GM23338 (cell line): ENCODE results near the gene LARGE1. TPM values are rescaled to one million over a fixed set of nuclear protein-coding genes. Genes with fewer than 3 reads are reported as not detected.

ENCODE experiments used
- ATAC-seq: fragments of 200-7000 bp; cut with Tn5 transposase; 3 replicates; pipeline ENCODE4 v1.9.1; 2020
- DNase-seq: peaks from one replicate; pipeline ENCODE4 v3.0.0-alpha.2; 2015; ENCODE audit warnings: low spot score
- H2AFZ ChIP-seq: fragments of 200-600 bp; sonication (generic); 2 replicates; pipeline ENCODE4 v1.8.0; 2016; ENCODE audit warnings: antibody characterized with exemption, mild to moderate bottlenecking, moderate library complexity
- H3F3A ChIP-seq: fragments of 200-600 bp; sonication (generic); replicated peaks from 2 replicates; pipeline ENCODE4 v1.8.0; 2017; ENCODE audit warnings: antibody characterized with exemption, mixed run types, low read depth
- H3K27ac ChIP-seq: fragments of 200-600 bp; sonication (generic); 2 replicates; pipeline ENCODE4 v1.6.1; 2016; ENCODE audit warnings: low read depth
- H3K27me3 ChIP-seq: fragments of 200-600 bp; sonication (generic); 2 replicates; pipeline ENCODE4 v1.8.0; 2016; ENCODE audit warnings: mild to moderate bottlenecking, mixed run types, moderate library complexity; ENCODE audit not compliant: insufficient read depth
- H3K36me3 ChIP-seq: fragments of 200-600 bp; sonication (generic); 2 replicates; pipeline ENCODE4 v1.8.0; 2016; ENCODE audit warnings: mild to moderate bottlenecking; ENCODE audit not compliant: insufficient read depth
- H3K4me1 ChIP-seq: fragments of 200-600 bp; sonication (generic); 2 replicates; pipeline ENCODE4 v1.8.0; 2016; ENCODE audit warnings: mild to moderate bottlenecking, moderate library complexity; ENCODE audit not compliant: insufficient read depth
- H3K4me2 ChIP-seq: fragments of 200-600 bp; sonication (generic); 2 replicates; pipeline ENCODE4 v1.7.1; 2017; ENCODE audit warnings: mixed run types
- H3K4me3 ChIP-seq: fragments of 200-600 bp; sonication (generic); 2 replicates; pipeline ENCODE4 v1.6.1; 2016; ENCODE audit warnings: mixed run types
- H3K79me2 ChIP-seq: fragments of 200-600 bp; sonication (generic); replicated peaks from 2 replicates; pipeline ENCODE4 v1.8.0; 2017; ENCODE audit warnings: mild to moderate bottlenecking; ENCODE audit not compliant: insufficient read depth
- H3K9me2 ChIP-seq: fragments of 200-600 bp; sonication (generic); 2 replicates; pipeline ENCODE4 v1.8.0; 2017; ENCODE audit not compliant: insufficient read depth
- H4K20me1 ChIP-seq: fragments of 200-600 bp; sonication (generic); replicated peaks from 2 replicates; pipeline ENCODE4 v1.8.0; 2017; ENCODE audit warnings: mild to moderate bottlenecking; ENCODE audit not compliant: insufficient read depth
- H3K27ac Mint-ChIP-seq: 2 replicates; pipeline ENCODE4 v1.8.0; 2020; ENCODE audit warnings: inconsistent platforms, mild to moderate bottlenecking, moderate library complexity, mixed read lengths
- H3K27me3 Mint-ChIP-seq: 3 replicates; pipeline ENCODE4 v1.8.0; 2022; ENCODE audit warnings: low read depth, mild to moderate bottlenecking, moderate library complexity, mixed read lengths, inconsistent platforms; ENCODE audit not compliant: insufficient read depth, poor library complexity
- H3K36me3 Mint-ChIP-seq: 3 replicates; pipeline ENCODE4 v1.8.0; 2021; ENCODE audit warnings: low read depth, mild to moderate bottlenecking, inconsistent platforms, moderate library complexity, mixed read lengths
- H3K4me1 Mint-ChIP-seq: 3 replicates; pipeline ENCODE4 v1.8.0; 2020; ENCODE audit warnings: mild to moderate bottlenecking, inconsistent platforms, mixed read lengths
- H3K4me3 Mint-ChIP-seq: 3 replicates; pipeline ENCODE4 v1.8.0; 2021; ENCODE audit warnings: moderate library complexity, mild to moderate bottlenecking, inconsistent platforms, mixed read lengths
- H3K9me3 Mint-ChIP-seq: 3 replicates; pipeline ENCODE4 v1.8.0; 2020; ENCODE audit warnings: moderate library complexity, mild to moderate bottlenecking, inconsistent platforms, mixed read lengths
- CREB1 ChIP-seq: fragments of 250-450 bp; sonication (Bioruptor Pico); IDR thresholded peaks from 2 replicates; pipeline ENCODE4 v1.5.0; 2020; ENCODE audit warnings: low read depth, mild to moderate bottlenecking, moderate library complexity
- EZH2 ChIP-seq: fragments of 200-600 bp; sonication (generic); IDR thresholded peaks from one replicate; pipeline ENCODE4 v1.8.0; 2017; ENCODE audit warnings: antibody characterized with exemption, mild to moderate bottlenecking, low read depth; ENCODE audit not compliant: unreplicated experiment
- EZH2phosphoT487 ChIP-seq: fragments of 200-600 bp; sonication (generic); IDR thresholded peaks from one replicate; pipeline ENCODE4 v1.8.1; 2018; ENCODE audit warnings: antibody characterized with exemption; ENCODE audit not compliant: unreplicated experiment
- JUNB ChIP-seq: IDR thresholded peaks from one replicate; pipeline ENCODE4 v1.6.1; 2016; ENCODE audit warnings: antibody characterized with exemption; ENCODE audit not compliant: unreplicated experiment
- NANOG ChIP-seq: IDR thresholded peaks from 2 replicates; pipeline ENCODE4 v1.6.1; 2016; ENCODE audit warnings: antibody characterized with exemption, borderline replicate concordance
- POLR2AphosphoS5 ChIP-seq: IDR thresholded peaks from 2 replicates; pipeline ENCODE4 v1.6.1; 2016; ENCODE audit warnings: antibody characterized with exemption, low read depth
- STAT1 ChIP-seq: IDR thresholded peaks from one replicate; pipeline ENCODE4 v1.6.1; 2016; ENCODE audit warnings: antibody characterized with exemption; ENCODE audit not compliant: unreplicated experiment
- ZNF114 ChIP-seq: fragments of 250-450 bp; sonication (Bioruptor Pico); IDR thresholded peaks from 2 replicates; pipeline ENCODE4 v1.5.0; 2020; ENCODE audit warnings: mild to moderate bottlenecking, moderate library complexity
- ZNF331 ChIP-seq: fragments of 250-450 bp; sonication (Bioruptor Pico); IDR thresholded peaks from 2 replicates; pipeline ENCODE4 v1.5.0; 2020; ENCODE audit warnings: low read depth, mild to moderate bottlenecking, moderate library complexity
- polyA plus RNA-seq: library from polyadenylated mRNA; unstranded; fragments of >200 nt; fragmentation: Nextera tagmentation; extraction: Ambion mirVana; gene quantifications from 2 replicates; pipeline ENCODE4 v1.2.1, GENCODE V29; 2016
- total RNA-seq: library from RNA; depleted of rRNA; stranded (reverse); fragments of >200 nt; shearing (Covaris generic); gene quantifications from 2 replicates; pipeline ENCODE4 v1.2.3, GENCODE V29; 2014
- TF ChIP-seq, protein P1 (sequence below): fragments of 250-450 bp; sonication (Bioruptor Pico); IDR thresholded peaks from 2 replicates; pipeline ENCODE4 v1.5.0; 2020; ENCODE audit warnings: mild to moderate bottlenecking, moderate library complexity
- TF ChIP-seq, protein P2 (sequence below): IDR thresholded peaks from one replicate; pipeline ENCODE4 v1.6.1; 2018; ENCODE audit warnings: antibody characterized with exemption; ENCODE audit not compliant: unreplicated experiment
- TF ChIP-seq, protein P3 (sequence below), 2 experiments: fragments of 200-600 bp in 1 of 2; sonication (generic) in 1 of 2; conservative IDR thresholded peaks; 2 replicates each; pipeline versions ENCODE4 v1.5.1 to v1.6.1; 2016 to 2017; ENCODE audit warnings: antibody characterized with exemption in 2 of 2, low read depth in 2 of 2, mild to moderate bottlenecking in 2 of 2, moderate library complexity in 1 of 2
- TF ChIP-seq, protein P4 (sequence below): IDR thresholded peaks from 2 replicates; pipeline ENCODE4 v1.6.1; 2016; ENCODE audit warnings: antibody characterized with exemption

The LARGE1 gene
- total and polyA plus RNA-seq, 2 experiments from 2014 or later = 12.8 to 75.6 TPM

DNA sequence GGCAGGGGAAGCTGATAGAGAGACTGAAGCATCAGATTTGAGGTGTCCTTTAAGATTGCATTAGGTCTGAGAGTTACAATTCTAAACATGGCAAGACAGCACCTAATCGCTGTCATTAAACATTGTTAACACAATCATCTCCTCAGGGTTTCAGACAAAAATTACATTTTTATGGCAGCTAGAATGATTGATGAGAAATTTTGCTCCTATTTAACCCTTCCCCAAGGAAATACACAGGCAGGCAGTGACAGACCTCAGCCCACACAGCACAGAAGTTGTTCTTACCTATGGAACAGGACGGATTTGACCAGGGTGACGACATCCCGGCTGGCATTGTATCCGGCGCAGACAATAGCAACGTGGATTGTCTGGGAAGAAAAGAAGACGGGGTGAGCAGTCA lies 294.3 kb downstream of the LARGE1 start:
- Histone ChIP-seq H3F3A (no peaks in the 10 kb centered on the region), H3K4me3 (no peak overlapping the region), H3K27me3 (no peaks in the 10 kb centered on the region), H3K4me1 (0 out of 2 replicates have a peak, but pooled peaks cover under 1% of the 10 kb centered on the region), H4K20me1 (peaks cover 5% of the 10 kb centered on the region; the same call in 1 of the 2 replicates), H3K79me2 (peaks cover 7% of the 10 kb centered on the region), H2AFZ (no peak overlapping the region), H3K36me3 (peaks cover 5% of the 10 kb centered on the region; the same call in 1 of the 2 replicates), H3K9me2 (peaks cover 10% of the 10 kb centered on the region), H3K27ac (no peak overlapping the region), H3K4me2 (no peak overlapping the region)
- no peak overlapping the region for H3K27ac Mint-ChIP-seq
- H3K27me3 Mint-ChIP-seq = peaks cover 9% of the 10 kb centered on the region
- H3K4me1 Mint-ChIP-seq = no peaks in the 10 kb centered on the region
- TF ChIP-seq POLR2AphosphoS5 (no peak), CREB1 (CRISPR knock-in tag) (no peak), JUNB (no peak), EZH2 (no peak), ZNF331 (CRISPR knock-in tag) (no peak), NANOG (no peak), ZNF114 (CRISPR knock-in tag) (no peak), EZH2phosphoT487 (no peak), STAT1 (no peak)
- TF ChIP-seq, protein P1, sequence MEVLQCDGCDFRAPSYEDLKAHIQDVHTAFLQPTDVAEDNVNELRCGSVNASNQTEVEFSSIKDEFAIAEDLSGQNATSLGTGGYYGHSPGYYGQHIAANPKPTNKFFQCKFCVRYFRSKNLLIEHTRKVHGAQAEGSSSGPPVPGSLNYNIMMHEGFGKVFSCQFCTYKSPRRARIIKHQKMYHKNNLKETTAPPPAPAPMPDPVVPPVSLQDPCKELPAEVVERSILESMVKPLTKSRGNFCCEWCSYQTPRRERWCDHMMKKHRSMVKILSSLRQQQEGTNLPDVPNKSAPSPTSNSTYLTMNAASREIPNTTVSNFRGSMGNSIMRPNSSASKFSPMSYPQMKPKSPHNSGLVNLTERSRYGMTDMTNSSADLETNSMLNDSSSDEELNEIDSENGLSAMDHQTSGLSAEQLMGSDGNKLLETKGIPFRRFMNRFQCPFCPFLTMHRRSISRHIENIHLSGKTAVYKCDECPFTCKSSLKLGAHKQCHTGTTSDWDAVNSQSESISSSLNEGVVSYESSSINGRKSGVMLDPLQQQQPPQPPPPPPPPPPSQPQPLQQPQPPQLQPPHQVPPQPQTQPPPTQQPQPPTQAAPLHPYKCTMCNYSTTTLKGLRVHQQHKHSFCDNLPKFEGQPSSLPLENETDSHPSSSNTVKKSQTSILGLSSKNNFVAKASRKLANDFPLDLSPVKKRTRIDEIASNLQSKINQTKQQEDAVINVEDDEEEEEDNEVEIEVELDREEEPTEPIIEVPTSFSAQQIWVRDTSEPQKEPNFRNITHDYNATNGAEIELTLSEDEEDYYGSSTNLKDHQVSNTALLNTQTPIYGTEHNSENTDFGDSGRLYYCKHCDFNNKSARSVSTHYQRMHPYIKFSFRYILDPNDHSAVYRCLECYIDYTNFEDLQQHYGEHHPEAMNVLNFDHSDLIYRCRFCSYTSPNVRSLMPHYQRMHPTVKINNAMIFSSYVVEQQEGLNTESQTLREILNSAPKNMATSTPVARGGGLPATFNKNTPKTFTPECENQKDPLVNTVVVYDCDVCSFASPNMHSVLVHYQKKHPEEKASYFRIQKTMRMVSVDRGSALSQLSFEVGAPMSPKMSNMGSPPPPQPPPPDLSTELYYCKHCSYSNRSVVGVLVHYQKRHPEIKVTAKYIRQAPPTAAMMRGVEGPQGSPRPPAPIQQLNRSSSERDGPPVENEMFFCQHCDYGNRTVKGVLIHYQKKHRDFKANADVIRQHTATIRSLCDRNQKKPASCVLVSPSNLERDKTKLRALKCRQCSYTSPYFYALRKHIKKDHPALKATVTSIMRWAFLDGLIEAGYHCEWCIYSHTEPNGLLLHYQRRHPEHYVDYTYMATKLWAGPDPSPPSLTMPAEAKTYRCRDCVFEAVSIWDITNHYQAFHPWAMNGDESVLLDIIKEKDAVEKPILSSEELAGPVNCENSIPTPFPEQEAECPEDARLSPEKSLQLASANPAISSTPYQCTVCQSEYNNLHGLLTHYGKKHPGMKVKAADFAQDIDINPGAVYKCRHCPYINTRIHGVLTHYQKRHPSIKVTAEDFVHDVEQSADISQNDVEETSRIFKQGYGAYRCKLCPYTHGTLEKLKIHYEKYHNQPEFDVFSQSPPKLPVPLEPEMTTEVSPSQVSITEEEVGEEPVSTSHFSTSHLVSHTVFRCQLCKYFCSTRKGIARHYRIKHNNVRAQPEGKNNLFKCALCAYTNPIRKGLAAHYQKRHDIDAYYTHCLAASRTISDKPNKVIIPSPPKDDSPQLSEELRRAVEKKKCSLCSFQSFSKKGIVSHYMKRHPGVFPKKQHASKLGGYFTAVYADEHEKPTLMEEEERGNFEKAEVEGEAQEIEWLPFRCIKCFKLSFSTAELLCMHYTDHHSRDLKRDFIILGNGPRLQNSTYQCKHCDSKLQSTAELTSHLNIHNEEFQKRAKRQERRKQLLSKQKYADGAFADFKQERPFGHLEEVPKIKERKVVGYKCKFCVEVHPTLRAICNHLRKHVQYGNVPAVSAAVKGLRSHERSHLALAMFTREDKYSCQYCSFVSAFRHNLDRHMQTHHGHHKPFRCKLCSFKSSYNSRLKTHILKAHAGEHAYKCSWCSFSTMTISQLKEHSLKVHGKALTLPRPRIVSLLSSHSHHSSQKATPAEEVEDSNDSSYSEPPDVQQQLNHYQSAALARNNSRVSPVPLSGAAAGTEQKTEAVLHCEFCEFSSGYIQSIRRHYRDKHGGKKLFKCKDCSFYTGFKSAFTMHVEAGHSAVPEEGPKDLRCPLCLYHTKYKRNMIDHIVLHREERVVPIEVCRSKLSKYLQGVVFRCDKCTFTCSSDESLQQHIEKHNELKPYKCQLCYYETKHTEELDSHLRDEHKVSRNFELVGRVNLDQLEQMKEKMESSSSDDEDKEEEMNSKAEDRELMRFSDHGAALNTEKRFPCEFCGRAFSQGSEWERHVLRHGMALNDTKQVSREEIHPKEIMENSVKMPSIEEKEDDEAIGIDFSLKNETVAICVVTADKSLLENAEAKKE = no peak
- TF ChIP-seq, protein P2, sequence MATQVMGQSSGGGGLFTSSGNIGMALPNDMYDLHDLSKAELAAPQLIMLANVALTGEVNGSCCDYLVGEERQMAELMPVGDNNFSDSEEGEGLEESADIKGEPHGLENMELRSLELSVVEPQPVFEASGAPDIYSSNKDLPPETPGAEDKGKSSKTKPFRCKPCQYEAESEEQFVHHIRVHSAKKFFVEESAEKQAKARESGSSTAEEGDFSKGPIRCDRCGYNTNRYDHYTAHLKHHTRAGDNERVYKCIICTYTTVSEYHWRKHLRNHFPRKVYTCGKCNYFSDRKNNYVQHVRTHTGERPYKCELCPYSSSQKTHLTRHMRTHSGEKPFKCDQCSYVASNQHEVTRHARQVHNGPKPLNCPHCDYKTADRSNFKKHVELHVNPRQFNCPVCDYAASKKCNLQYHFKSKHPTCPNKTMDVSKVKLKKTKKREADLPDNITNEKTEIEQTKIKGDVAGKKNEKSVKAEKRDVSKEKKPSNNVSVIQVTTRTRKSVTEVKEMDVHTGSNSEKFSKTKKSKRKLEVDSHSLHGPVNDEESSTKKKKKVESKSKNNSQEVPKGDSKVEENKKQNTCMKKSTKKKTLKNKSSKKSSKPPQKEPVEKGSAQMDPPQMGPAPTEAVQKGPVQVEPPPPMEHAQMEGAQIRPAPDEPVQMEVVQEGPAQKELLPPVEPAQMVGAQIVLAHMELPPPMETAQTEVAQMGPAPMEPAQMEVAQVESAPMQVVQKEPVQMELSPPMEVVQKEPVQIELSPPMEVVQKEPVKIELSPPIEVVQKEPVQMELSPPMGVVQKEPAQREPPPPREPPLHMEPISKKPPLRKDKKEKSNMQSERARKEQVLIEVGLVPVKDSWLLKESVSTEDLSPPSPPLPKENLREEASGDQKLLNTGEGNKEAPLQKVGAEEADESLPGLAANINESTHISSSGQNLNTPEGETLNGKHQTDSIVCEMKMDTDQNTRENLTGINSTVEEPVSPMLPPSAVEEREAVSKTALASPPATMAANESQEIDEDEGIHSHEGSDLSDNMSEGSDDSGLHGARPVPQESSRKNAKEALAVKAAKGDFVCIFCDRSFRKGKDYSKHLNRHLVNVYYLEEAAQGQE = no peak
- TF ChIP-seq, protein P3, sequence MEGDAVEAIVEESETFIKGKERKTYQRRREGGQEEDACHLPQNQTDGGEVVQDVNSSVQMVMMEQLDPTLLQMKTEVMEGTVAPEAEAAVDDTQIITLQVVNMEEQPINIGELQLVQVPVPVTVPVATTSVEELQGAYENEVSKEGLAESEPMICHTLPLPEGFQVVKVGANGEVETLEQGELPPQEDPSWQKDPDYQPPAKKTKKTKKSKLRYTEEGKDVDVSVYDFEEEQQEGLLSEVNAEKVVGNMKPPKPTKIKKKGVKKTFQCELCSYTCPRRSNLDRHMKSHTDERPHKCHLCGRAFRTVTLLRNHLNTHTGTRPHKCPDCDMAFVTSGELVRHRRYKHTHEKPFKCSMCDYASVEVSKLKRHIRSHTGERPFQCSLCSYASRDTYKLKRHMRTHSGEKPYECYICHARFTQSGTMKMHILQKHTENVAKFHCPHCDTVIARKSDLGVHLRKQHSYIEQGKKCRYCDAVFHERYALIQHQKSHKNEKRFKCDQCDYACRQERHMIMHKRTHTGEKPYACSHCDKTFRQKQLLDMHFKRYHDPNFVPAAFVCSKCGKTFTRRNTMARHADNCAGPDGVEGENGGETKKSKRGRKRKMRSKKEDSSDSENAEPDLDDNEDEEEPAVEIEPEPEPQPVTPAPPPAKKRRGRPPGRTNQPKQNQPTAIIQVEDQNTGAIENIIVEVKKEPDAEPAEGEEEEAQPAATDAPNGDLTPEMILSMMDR (conservative IDR thresholded peaks at IDR 0.05; ENCODE audit: low read depth in 2 of 2) = no peak
- TF ChIP-seq, protein P4, sequence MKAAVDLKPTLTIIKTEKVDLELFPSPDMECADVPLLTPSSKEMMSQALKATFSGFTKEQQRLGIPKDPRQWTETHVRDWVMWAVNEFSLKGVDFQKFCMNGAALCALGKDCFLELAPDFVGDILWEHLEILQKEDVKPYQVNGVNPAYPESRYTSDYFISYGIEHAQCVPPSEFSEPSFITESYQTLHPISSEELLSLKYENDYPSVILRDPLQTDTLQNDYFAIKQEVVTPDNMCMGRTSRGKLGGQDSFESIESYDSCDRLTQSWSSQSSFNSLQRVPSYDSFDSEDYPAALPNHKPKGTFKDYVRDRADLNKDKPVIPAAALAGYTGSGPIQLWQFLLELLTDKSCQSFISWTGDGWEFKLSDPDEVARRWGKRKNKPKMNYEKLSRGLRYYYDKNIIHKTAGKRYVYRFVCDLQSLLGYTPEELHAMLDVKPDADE = no peak
- no peaks in the 10 kb centered on the region for H3K9me3 Mint-ChIP-seq
- peaks cover 34% of the 10 kb centered on the region for H3K36me3 Mint-ChIP-seq
- H3K4me3 Mint-ChIP-seq = no peak overlapping the region
- DNase-seq = no peak
- no peak for ATAC-seq
